Small intestine (tissue), 7 donors: ENCODE results near the gene BACE2. TPM values are rescaled to one million over a fixed set of nuclear protein-coding genes. Genes with fewer than 3 reads are reported as not detected.
"Not testable (repeated sequence)": the region's sequence is repeated elsewhere in the genome, so short reads cannot be mapped to it uniquely, and the experiment has no call there.

Experiments used
- DNase-seq, 2 donors: peaks; one replicate each; pipeline versions ENCODE4 v3.0.0 to v3.0.0-alpha.2; 2013
- FAIRE-seq: peaks from 2 replicates; lab custom pipeline; 2012; peaks lifted over from hg19 to GRCh38; lab: Jason Lieb, UNC
- H3K27ac ChIP-seq, 3 donors: one replicate each; pipeline ENCODE4 v1.5.1; 2013; ENCODE audit warnings: low read length in 2 of 3, mild to moderate bottlenecking in 2 of 3, control low read depth in 1 of 3, inconsistent platforms in 1 of 3, low read depth in 1 of 3, moderate library complexity in 1 of 3
- H3K27me3 ChIP-seq, 3 donors: one replicate each; pipeline ENCODE4 v1.6.1; 2013; ENCODE audit warnings: low read length in 3 of 3, inconsistent platforms in 1 of 3; ENCODE audit not compliant: control insufficient read depth in 3 of 3, insufficient read depth in 3 of 3
- H3K36me3 ChIP-seq, 3 donors: one replicate each; pipeline ENCODE4 v1.6.1; 2013; ENCODE audit warnings: low read length in 3 of 3, inconsistent platforms in 1 of 3, low read depth in 1 of 3, mild to moderate bottlenecking in 1 of 3, moderate library complexity in 1 of 3; ENCODE audit not compliant: control insufficient read depth in 3 of 3, insufficient read depth in 2 of 3
- H3K4me1 ChIP-seq, 3 donors: one replicate each; pipeline ENCODE4 v1.6.1; 2013; ENCODE audit warnings: low read length in 2 of 3, inconsistent platforms in 1 of 3, low read depth in 1 of 3, mild to moderate bottlenecking in 1 of 3, moderate library complexity in 1 of 3; ENCODE audit not compliant: control insufficient read depth in 3 of 3, insufficient read depth in 2 of 3
- H3K4me3 ChIP-seq, 3 donors: one replicate each; pipeline ENCODE4 v1.5.1; 2013; ENCODE audit warnings: low read length in 3 of 3, control low read depth in 1 of 3, inconsistent platforms in 1 of 3, low read depth in 1 of 3, mild to moderate bottlenecking in 1 of 3, moderate library complexity in 1 of 3
- H3K9me3 ChIP-seq, 2 donors: one replicate each; pipeline ENCODE4 v1.6.1; 2013; ENCODE audit warnings: low read depth in 1 of 2, low read length in 1 of 2; ENCODE audit not compliant: control insufficient read depth in 2 of 2, insufficient read depth in 1 of 2
- WGBS, 3 donors: extraction: QIAGEN DNeasy Blood & Tissue Kit; methylation state at CpG; one replicate each; pipeline ENCODE4 v1.1.7; 2013; 5-methylcytosine and 5-hydroxymethylcytosine counted together
- polyA plus RNA-seq, 4 donors: library from polyadenylated mRNA; stranded (reverse) in 3 of 4; unstranded in 1 of 4; fragments of 200-250 nt in 3 of 4; fragments of 120-200 nt in 1 of 4; gene quantifications; one replicate each; pipeline versions ENCODE4 v1.2.1 to v1.2.3, GENCODE V29; 2013
- donor health status: healthy with polysubstance abuse.
- donor health status: control.
- donor health status: control.
- donor health status: Bipolar disorder and iron deficiency.
- donor health status: healthy.

BACE2 gene
- polyA plus RNA-seq, 4 donors = 3.2 to 56.1 (median 9.1) TPM

DNA sequence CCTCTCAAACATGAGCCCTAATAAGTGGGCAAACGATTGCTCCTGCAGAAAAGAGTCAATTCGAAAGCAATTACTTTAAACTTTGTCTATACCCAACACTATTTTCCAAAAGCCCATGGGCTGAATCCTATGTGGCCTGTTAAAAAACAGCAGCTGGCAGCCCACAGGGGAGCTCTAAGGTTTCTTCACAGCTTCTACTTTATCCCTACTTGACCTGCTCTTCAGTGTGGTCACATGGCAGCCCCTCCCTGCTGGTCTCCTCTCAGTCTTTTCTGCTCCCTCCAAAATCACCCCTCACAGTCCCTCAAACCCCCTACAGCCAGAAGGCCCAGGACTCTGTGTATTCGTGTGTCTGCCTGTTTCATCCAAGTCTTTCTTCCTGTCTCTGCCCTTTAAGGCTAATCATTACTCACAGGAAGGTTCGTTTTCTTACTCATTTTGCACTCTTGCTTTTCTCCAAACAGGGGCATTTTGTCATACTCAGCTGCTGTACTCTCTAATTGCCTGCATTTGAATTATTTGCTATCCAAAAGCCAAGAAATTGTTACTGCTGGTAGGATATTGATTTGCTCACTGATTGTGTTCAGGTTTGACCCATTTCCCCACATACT, 86.2 kb downstream of the BACE2 start:
- Histone ChIP-seq H3K4me1 (no peaks in the 10 kb centered on the region), H3K9me3 (peaks cover 0 to 15% of the 10 kb centered on the region in 2 donors), H3K27me3 (no peaks in the 10 kb centered on the region), H3K4me3 (no peak overlapping the region), H3K36me3 (peaks cover 0 to 31% (median 4%) of the 10 kb centered on the region in 3 donors), H3K27ac (no peak overlapping the region)
- FAIRE-seq (no peak), DNase-seq (no peak)
- 59 to 73% (median 60%) methylated on average over 4 of the region's 4 CpGs for WGBS, 3 donors

DNA sequence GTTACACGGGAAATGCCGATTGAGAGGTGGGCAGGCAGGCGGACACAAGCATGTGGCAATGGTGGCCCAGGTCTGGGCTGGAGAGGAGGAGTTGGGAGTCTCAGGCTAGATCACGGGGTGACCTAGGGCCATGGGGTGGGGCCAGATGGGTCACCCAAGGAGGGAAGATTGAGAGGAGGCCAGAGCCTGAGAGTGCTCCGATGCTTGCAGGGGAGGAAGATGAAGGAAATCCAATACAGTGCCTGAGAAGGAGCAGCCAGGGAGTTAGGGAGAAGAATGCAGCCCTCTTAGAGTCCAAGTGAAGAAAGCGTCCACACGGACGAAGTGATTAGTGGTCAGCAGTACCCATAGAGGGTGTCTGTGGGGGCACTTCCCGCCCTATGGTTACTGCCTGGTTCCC, 87.2 kb downstream of the BACE2 start:
- FAIRE-seq (no peak), DNase-seq (no peak)
- H3K4me3 ChIP-seq = no peak overlapping the region
- no peaks in the 10 kb centered on the region for H3K27me3 ChIP-seq
- WGBS, 3 donors = 91 to 96% (median 95%) methylated on average over 9 of the region's 9 CpGs
- peaks cover 0 to 22% (median 4%) of the 10 kb centered on the region in 3 donors for H3K36me3 ChIP-seq
- peaks cover 0 to 15% of the 10 kb centered on the region in 2 donors for H3K9me3 ChIP-seq
- H3K4me1 ChIP-seq = no peaks in the 10 kb centered on the region
- no peak overlapping the region for H3K27ac ChIP-seq

DNA sequence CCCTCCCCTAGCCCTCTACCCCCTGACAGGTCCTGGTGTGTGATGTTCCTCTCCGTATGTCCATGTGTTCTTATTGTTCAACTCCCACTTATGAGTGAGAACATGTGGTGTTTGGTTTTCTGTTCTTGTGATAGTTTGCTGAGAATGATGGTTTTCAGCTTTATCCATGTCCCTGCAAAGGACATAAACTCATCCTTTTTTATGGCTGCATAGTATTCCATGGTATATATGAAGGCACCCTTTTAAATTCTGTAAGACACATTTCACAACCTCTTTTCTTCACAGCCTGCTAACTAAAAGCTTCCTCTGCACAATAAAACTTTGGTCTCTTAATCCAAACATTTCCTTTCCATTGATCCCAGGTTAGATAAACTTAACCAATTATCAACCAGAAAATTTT, 88.3 kb downstream of the BACE2 start:
- DNase-seq = not testable (repeated sequence)
- WGBS, 3 donors = 98 to 100% (median 100%) methylated on average over 1 of the region's 1 CpG
- peaks cover 0 to 22% (median 4%) of the 10 kb centered on the region in 3 donors for H3K36me3 ChIP-seq

DNA sequence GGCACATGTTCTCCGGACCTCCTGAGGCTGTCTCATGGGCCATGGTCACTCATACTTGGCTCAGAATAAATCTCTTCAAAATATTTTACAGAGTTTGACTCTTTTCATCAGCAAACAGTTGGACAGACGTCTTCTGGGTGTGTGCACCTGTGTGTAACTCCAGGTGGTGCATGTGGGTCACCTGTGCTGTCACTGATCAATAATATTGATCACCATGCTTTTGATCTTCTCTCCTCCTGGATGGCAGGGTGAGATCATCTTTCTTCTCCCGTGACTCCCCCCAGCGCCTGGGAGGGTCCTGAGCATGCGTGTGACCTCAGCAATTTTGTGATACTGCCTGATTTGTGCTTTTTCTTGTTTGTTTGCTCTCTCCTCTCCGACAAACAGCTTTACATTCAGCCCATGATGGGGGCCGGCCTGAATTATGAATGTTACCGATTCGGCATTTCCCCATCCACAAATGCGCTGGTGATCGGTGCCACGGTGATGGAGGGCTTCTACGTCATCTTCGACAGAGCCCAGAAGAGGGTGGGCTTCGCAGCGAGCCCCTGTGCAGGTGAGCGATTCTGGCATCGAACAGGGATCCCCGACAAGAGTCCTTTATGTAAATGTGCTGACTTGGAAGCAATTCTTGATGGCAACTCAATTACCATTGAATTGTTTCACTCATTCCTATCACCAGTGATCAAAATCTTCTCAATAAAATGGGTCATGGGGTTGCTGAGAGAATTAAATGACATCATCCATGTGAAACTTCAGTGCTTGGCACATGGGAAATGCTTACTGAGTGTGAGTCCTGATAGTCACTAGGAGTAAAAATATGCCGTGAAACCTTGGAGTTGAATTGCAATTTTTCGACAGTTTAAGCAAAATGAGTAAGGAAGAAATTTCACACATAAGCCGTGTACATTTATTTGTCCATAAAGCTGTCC, 89.1 kb downstream of the BACE2 start:
- Histone ChIP-seq H3K9me3 (peaks cover 0 to 15% of the 10 kb centered on the region in 2 donors), H3K27me3 (no peaks in the 10 kb centered on the region), H3K4me3 (no peak overlapping the region), H3K36me3 (peaks cover 0 to 19% (median 2%) of the 10 kb centered on the region in 3 donors), H3K4me1 (no peaks in the 10 kb centered on the region), H3K27ac (no peak overlapping the region)
- FAIRE-seq = no peak
- no peak for DNase-seq
- WGBS, 3 donors = 92 to 93% (median 93%) methylated on average over 22 of the region's 22 CpGs

More for the DNA sequence above, 88.3 kb downstream of the BACE2 start:
- H3K27me3 ChIP-seq, H3K27ac ChIP-seq, FAIRE-seq, H3K4me1 ChIP-seq, H3K4me3 ChIP-seq: not testable (repeated sequence)
- H3K9me3 ChIP-seq = peaks cover 0 to 15% of the 10 kb centered on the region in 2 donors

DNA sequence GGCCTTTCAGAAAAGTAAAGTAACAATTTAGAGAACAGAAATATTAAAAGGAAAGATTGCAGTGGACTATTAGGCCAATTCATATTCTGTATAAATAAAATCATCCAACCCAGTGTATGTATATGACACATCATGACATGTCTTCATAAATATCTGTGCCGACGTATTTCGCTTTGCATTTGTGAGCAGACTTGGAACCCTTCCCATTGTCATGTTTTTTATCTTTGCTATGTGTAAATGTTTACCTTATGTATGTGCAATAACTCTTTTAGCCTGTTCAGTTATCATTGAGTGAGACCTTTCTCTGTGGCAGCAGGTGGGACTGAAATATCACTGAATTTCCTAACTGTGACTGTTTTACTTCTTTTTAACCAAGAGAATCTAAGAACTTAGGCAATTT, 90.7 kb downstream of the BACE2 start:
- Histone ChIP-seq H3K9me3 (peaks cover 0 to 12% of the 10 kb centered on the region in 2 donors), H3K4me1 (no peaks in the 10 kb centered on the region), H3K4me3 (no peak overlapping the region), H3K36me3 (peaks cover 0 to 15% (median 2%) of the 10 kb centered on the region in 3 donors), H3K27me3 (no peaks in the 10 kb centered on the region), H3K27ac (no peak overlapping the region)
- FAIRE-seq = no peak
- DNase-seq = peak; percentile 49 to 53
- WGBS, 3 donors = 27 to 56% (median 30%) methylated on average over 3 of the region's 3 CpGs

DNA sequence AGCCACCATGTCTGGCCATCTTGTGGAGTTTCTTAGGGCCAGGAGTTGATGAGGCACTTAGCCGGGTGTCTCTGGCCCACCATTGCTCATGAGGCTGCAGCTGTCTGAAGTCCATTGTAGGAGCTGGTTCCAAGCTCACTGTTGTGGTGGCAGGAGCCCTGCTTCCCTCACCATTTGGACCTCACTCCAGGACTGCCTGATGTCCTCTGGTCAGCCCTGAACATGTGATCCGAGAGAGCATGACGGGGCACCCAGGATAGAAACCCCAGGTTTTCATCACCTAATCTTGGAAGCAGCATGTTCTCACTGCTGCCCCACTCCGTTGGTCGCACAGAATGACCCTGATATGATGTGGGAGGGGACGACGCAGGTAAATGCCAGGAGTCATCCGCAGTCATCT, 92.5 kb downstream of the BACE2 start:
- Histone ChIP-seq H3K4me1 (no peaks in the 10 kb centered on the region), H3K27ac (no peak overlapping the region), H3K36me3 (peaks cover 0 to 11% (median 0%) of the 10 kb centered on the region in 3 donors), H3K9me3 (peaks cover 1 to 8% of the 10 kb centered on the region in 2 donors), H3K4me3 (no peak overlapping the region), H3K27me3 (no peaks in the 10 kb centered on the region)
- FAIRE-seq (no peak), DNase-seq (no peak)
- WGBS, 3 donors = 82 to 97% (median 94%) methylated on average over 8 of the region's 8 CpGs

DNA sequence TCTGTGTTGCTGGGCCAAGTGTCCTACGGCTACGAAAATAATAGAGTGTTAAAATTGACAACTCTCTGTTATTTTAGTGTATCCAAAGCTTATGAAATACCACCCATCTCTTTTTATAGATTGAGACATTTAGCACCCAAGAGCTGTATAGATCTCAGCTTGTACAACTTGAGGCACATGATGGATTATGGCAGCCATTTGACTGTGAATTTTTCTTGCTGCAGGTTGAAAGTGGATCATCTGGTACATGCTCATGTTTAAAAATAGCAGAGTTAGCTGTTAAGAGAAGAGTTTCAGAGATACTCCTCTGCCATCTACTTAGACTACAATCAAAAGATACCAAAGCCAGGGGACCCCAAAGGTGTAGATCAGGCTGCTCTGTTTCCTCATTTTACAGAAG, 99.4 kb downstream of the BACE2 start:
- Histone ChIP-seq H3K27ac (no peak overlapping the region), H3K36me3 (peaks cover 0 to 2% (median 0%) of the 10 kb centered on the region in 3 donors), H3K9me3 (peaks cover 1 to 8% of the 10 kb centered on the region in 2 donors), H3K27me3 (no peaks in the 10 kb centered on the region), H3K4me3 (no peak overlapping the region), H3K4me1 (no peaks in the 10 kb centered on the region)
- FAIRE-seq = no peak
- no peak for DNase-seq
- WGBS, 3 donors = 88 to 96% (median 94%) methylated on average over 2 of the region's 2 CpGs

DNA sequence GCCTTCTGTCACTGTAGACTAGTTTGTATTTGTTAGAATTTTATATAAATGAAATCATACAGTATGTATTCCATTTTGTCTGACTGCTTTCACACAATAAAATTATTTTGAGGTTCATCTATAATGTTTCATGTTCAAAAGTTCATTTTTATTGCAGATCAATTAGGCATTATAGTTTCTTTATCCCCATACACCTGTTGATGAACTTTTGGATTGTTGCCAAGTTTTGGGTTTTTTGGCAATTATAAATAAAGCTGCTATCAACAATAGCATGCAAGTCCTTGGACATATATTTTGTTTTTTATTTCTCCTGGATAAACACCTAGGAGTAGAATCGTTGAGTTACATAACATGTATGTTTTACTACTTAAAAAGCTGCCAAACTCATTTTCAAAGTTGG, 101.6 kb downstream of the BACE2 start:
- Histone ChIP-seq H3K4me1 (no peaks in the 10 kb centered on the region), H3K36me3 (peaks cover 0 to 2% (median 0%) of the 10 kb centered on the region in 3 donors), H3K27ac (no peak overlapping the region), H3K9me3 (peaks cover 0 to 10% of the 10 kb centered on the region in 2 donors), H3K4me3 (no peak overlapping the region), H3K27me3 (no peaks in the 10 kb centered on the region)
- WGBS, 3 donors = 34 to 69% (median 56%) methylated on average over 1 of the region's 1 CpG
- no peak for FAIRE-seq
- no peak for DNase-seq
